Colonic mucosa (tissue), 4 donors: ENCODE results near the gene SEMA4C. TPM values are rescaled to one million over a fixed set of nuclear protein-coding genes. Genes with fewer than 3 reads are reported as not detected.

ENCODE experiments used
- DNase-seq: peaks from one replicate; pipeline ENCODE4 v3.0.0-alpha.2; 2020
- H3K27ac ChIP-seq: fragments of 200-600 bp; one replicate; pipeline ENCODE4 v1.8.0; 2021
- H3K27me3 ChIP-seq: fragments of 200-600 bp; one replicate; pipeline ENCODE4 v1.8.0; 2021
- H3K36me3 ChIP-seq: fragments of 200-600 bp; one replicate; pipeline ENCODE4 v1.8.0; 2021
- H3K4me1 ChIP-seq: fragments of 200-600 bp; one replicate; pipeline ENCODE4 v1.8.0; 2021; ENCODE audit warnings: mild to moderate bottlenecking
- H3K4me3 ChIP-seq: fragments of 200-600 bp; one replicate; pipeline ENCODE4 v1.8.0; 2021
- H3K9ac ChIP-seq, 2 donors: one replicate each; pipeline ENCODE4 v1.7.0; 2013; ENCODE audit warnings: control low read depth in 2 of 2, low read depth in 2 of 2, low read length in 2 of 2
- H3K9me3 ChIP-seq: fragments of 200-600 bp; one replicate; pipeline ENCODE4 v1.8.0; 2021
- intact Hi-C: fragments of 100-400 bp; cut with DNase I; formaldehyde crosslinking; loops from one replicate; pipeline ENCODE4 v1.14.1; 2022
- total RNA-seq, 2 donors: library from RNA; stranded (reverse); fragmentation: NEBNext Ultra II Directional in 1 of 2; extraction: Animal tissue kit (Norgen Biotek cat#: 25700) in 1 of 2; gene quantifications; one replicate each; pipeline ENCODE4 v1.2.1, GENCODE V29; 2021
- TF ChIP-seq, protein P1 (sequence below): fragments of 200-600 bp; IDR thresholded peaks from one replicate; pipeline ENCODE4 v1.8.0; 2022; ENCODE audit warnings: antibody characterized with exemption, mild to moderate bottlenecking
- donor health status: healthy.
- donor health status: DM: no; HTN: no; CAD: no.
- donor health status: DM: no; HTN: no; CAD: no.

SEMA4C gene
- total RNA-seq, 2 donors from 2014 or later: 13.0 to 17.2 TPM

DNA sequence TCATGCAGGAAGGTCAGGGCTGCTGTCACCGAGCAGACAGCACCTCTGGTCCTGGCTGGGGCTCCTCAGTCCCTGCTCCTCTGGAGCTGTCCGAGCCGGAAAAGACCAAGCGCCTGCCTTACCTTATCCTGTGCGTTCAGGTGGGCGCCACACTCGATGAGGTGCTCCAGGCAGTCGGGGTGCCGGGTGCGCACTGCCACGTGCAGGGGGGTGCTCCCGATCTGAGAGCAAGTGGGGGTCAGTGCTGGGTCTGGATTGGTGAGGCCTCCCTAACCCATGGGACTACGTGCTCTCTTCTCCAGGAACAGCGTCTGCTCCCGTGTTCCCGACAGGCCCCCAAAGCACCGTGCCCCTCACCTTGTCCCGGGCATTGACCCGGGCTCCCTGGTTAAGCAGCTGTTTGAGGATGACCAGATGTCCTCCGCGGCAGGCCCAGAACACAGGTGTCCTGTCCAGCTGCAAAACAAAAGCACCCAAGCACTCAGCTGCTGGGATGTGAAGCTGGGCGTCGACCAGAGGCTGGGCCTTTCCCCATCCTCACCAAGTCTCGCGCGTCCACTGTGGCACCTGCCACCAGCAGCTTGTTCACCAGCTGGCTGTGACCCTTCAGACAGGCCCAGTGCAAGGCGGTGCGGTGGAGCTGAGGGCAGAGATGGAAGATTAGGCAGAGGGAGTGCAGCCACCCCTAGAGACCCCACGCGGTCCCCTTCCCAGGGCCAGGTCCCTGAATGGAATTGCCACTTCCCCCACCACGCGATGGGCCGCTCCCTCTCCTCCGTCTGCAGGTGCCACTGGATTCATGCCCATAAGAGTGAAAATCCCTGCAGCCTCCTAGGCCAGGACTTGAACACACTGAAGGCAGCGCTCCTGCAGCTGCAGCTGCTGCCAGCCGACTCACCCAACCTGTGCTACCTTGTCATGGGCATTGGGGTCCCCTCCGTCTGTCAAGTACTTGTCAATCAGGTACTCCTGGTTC, 29.7 kb downstream of the SEMA4C start:
- H3K4me1 ChIP-seq: peaks cover 7% of the 10 kb centered on the region
- peak overlapping the region in 1 of 2 donors; percentile 16 for H3K9ac ChIP-seq
- intact Hi-C loops: no loop called here
- no peaks in the 10 kb centered on the region for H3K9me3 ChIP-seq
- H3K4me3 ChIP-seq: no peak overlapping the region
- TF ChIP-seq, protein P1, sequence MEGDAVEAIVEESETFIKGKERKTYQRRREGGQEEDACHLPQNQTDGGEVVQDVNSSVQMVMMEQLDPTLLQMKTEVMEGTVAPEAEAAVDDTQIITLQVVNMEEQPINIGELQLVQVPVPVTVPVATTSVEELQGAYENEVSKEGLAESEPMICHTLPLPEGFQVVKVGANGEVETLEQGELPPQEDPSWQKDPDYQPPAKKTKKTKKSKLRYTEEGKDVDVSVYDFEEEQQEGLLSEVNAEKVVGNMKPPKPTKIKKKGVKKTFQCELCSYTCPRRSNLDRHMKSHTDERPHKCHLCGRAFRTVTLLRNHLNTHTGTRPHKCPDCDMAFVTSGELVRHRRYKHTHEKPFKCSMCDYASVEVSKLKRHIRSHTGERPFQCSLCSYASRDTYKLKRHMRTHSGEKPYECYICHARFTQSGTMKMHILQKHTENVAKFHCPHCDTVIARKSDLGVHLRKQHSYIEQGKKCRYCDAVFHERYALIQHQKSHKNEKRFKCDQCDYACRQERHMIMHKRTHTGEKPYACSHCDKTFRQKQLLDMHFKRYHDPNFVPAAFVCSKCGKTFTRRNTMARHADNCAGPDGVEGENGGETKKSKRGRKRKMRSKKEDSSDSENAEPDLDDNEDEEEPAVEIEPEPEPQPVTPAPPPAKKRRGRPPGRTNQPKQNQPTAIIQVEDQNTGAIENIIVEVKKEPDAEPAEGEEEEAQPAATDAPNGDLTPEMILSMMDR: no peak
- no peak for DNase-seq
- H3K36me3 ChIP-seq: no peaks in the 10 kb centered on the region
- H3K27ac ChIP-seq: no peak overlapping the region
- H3K27me3 ChIP-seq: no peaks in the 10 kb centered on the region

DNA sequence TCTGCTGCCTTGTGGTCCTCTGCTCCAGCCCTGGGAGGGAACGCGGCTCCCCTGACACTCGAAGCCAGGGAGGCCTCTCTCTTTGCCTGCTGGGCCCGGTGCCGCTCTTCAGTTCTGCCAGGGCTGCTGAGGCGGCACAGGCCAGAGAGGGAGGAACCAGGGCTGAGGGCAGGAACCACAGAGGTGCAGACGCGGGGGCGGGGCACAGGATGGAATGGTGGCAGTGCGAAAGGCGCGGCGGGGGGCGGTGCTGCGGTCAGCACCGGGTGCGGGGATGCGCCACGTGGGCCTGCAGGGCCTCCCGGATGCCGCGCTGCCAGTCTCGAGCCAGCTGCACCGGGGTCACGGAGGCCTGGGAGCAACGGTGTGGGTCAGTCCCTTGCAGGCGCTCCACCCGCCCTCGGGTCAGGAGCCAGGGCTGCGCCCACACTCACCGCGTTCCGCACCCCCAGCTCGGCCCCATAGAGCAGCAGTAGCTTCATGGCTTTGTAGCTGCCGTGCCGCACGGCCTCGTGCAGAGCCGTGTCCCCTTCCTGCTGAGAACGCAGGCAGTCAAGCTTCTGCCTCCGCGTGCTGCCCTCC, 30.5 kb downstream of the SEMA4C start:
- TF ChIP-seq, protein P1: no peak
- H3K9me3 ChIP-seq: no peaks in the 10 kb centered on the region
- H3K4me1 ChIP-seq: peaks cover 7% of the 10 kb centered on the region
- H3K9ac ChIP-seq: peak overlapping the region; percentile 16 to 19
- H3K36me3 ChIP-seq: no peaks in the 10 kb centered on the region
- intact Hi-C loops: no loop called here
- peak; percentile 81 for DNase-seq
- H3K27ac ChIP-seq: no peak overlapping the region
- H3K27me3 ChIP-seq: no peaks in the 10 kb centered on the region
- H3K4me3 ChIP-seq: no peak overlapping the region

DNA sequence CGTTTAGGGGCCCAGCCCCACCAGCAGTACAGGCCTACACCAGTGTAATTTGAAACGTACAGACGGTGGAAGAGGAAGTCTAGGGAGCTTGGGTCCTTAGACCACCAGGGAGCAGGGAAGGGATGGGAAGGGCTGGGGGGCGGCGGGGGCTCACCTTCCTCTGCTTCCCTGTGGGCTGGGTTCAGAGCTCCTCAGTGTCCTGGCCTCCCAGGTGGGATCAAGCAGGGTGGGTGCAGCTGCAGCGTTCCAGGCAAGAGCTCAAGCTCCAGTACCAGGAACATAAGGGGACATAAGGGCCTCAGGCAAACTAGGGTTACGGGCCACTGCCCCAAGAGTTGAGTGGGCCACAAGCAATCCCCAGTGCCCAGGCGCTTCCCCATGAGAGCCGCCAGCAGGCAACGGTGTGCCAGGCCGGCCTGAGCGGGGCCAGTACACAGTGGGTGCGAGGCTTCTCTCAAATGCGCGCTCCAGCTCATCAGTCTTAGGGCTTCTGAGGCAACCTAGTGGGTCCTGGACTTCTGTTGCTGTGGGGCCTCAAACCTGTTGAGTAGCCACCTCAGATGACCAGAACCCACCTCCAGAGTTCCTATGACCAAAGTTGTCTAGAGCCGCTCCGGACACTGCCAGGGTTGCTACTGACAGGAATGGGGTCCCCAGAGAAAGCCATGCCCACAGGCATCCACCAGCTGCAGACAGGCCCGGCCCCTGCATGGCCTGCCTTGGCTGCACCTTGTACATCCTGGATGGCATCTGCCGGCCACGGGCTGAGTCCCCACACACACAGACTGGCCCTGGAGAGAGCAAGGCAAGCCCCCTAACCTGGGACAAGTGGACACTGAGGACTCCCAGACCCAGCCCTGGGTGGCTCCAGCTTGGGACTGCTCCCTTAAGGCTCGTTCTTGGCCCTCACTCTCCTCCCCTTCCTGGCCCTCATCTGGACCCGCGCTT, 31.3 kb downstream of the SEMA4C start:
- no peak for DNase-seq
- Histone ChIP-seq H3K27me3 (no peaks in the 10 kb centered on the region), H3K9me3 (no peaks in the 10 kb centered on the region), H3K4me3 (no peak overlapping the region), H3K36me3 (no peaks in the 10 kb centered on the region), H3K4me1 (peaks cover 7% of the 10 kb centered on the region), H3K9ac (peak overlapping the region; percentile 16 to 19), H3K27ac (no peak overlapping the region)
- intact Hi-C loops: no loop called here
- TF ChIP-seq, protein P1: no peak

DNA sequence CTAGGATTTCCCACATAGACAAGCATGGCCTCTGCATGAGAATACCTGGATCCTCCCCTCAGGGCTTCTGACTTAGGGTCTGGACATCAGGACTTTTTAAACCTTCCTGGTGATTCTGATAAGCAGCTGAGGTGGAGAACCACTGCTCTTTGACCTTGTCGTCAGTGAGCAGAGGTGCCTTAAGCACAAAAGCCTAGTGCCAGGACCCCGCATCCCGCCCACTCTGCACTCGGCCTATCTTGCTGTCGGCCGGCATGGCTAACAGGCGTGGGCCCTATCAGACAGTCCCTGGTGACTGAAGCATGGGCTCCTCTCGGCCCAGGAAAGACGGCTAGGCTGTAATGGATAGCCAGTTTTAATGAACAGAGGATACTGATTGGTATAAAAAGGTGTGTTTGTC, 32.3 kb downstream of the SEMA4C start:
- no peak for DNase-seq
- Histone ChIP-seq H3K4me1 (peaks cover 7% of the 10 kb centered on the region), H3K27me3 (no peaks in the 10 kb centered on the region), H3K4me3 (no peak overlapping the region), H3K36me3 (no peaks in the 10 kb centered on the region), H3K9me3 (no peaks in the 10 kb centered on the region), H3K27ac (no peak overlapping the region), H3K9ac (no peak overlapping the region)
- TF ChIP-seq, protein P1: no peak
- intact Hi-C loops: no loop called here

DNA sequence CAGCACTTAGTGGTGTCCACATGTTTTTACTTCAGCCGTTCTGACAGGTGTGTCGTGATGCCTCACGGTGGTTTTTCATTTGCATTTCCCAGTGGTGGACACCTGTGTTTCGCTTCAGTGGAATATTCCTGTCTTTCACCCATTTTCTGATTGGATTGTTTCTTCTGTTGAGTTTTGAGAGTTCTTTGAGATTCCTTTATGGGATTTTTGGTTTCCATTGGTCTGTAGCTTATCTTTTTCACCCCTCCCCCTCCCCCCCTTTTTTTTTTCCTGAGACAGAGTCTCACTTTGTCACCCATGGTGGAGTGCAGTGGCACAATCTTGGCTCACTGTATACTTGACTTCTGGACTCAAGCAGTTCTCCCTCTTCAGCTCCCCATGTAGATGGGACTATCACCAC, 34.0 kb downstream of the SEMA4C start:
- TF ChIP-seq, protein P1: no peak
- intact Hi-C loops: no loop called here
- peaks cover 7% of the 10 kb centered on the region for H3K4me1 ChIP-seq
- no peak overlapping the region for H3K9ac ChIP-seq
- no peaks in the 10 kb centered on the region for H3K27me3 ChIP-seq
- no peak for DNase-seq
- no peaks in the 10 kb centered on the region for H3K36me3 ChIP-seq
- H3K9me3 ChIP-seq: no peaks in the 10 kb centered on the region
- no peak overlapping the region for H3K4me3 ChIP-seq
- H3K27ac ChIP-seq: no peak overlapping the region
